ENCODE results near the gene COPG1.

GRCh38 chr3:129313415-129313664 is 63.9 kb downstream of the COPG1 start:
- TF ChIP-seq POLR2A (IDR thresholded peaks at IDR 0.05; ENCODE audit: low read length) (no peak), GATA1 (IDR thresholded peaks at IDR 0.05; ENCODE audit: low read depth, low read length) (no peak)

All from erythroblast (primary cell).